Heart left ventricle (tissue), 16 donors: ENCODE measurements around the gene OAS3. TPM values are rescaled to one million over a fixed set of nuclear protein-coding genes. Genes with fewer than 3 reads are reported as not detected.

Experiments
- ATAC-seq, 4 donors: fragments of 200-7000 bp; cut with Tn5 transposase; one replicate each; pipeline ENCODE4 v1.9.1; 2020 to 2022; ENCODE audit warnings: moderate library complexity in 4 of 4, mild to moderate bottlenecking in 3 of 4, moderate number of reproducible peaks in 1 of 4
- DNase-seq, 5 donors: peaks; one replicate each; pipeline ENCODE4 v3.0.0-alpha.2; 2020
- H3K27ac ChIP-seq, 12 donors: fragments of 200-600 bp; sonication (generic) in 4 of 12; one replicate each; pipeline versions ENCODE4 v1.5.0 to v1.8.0; 2016 to 2022; ENCODE audit warnings: mild to moderate bottlenecking in 2 of 12
- H3K27me3 ChIP-seq, 9 donors: fragments of 200-600 bp; sonication (generic) in 2 of 9; one replicate each; pipeline versions ENCODE4 v1.5.1 to v1.8.0; 2016 to 2022; ENCODE audit warnings: mild to moderate bottlenecking in 3 of 9
- H3K36me3 ChIP-seq, 9 donors: fragments of 200-600 bp; sonication (generic) in 2 of 9; one replicate each; pipeline versions ENCODE4 v1.5.0 to v1.8.0; 2018 to 2022; ENCODE audit warnings: mild to moderate bottlenecking in 2 of 9
- H3K4me1 ChIP-seq, 12 donors: fragments of 200-600 bp; sonication (generic) in 4 of 12; one replicate each; pipeline versions ENCODE4 v1.5.0 to v1.8.0; 2016 to 2022; ENCODE audit warnings: mild to moderate bottlenecking in 3 of 12
- H3K4me3 ChIP-seq, 12 donors: fragments of 200-600 bp; sonication (generic) in 4 of 12; one replicate each; pipeline versions ENCODE4 v1.5.0 to v1.8.0; 2017 to 2022; ENCODE audit warnings: mild to moderate bottlenecking in 9 of 12, moderate library complexity in 4 of 12
- H3K9me3 ChIP-seq, 12 donors: fragments of 200-600 bp; sonication (generic) in 4 of 12; one replicate each; pipeline versions ENCODE4 v1.5.0 to v1.8.0; 2016 to 2022; ENCODE audit warnings: mild to moderate bottlenecking in 1 of 12
- CTCF ChIP-seq, 12 donors: fragments of 200-600 bp; sonication (generic) in 4 of 12; IDR thresholded peaks; one replicate each; pipeline versions ENCODE4 v1.5.0 to v1.8.0; 2018 to 2022; ENCODE audit warnings: antibody characterized with exemption in 12 of 12, mild to moderate bottlenecking in 5 of 12
- POLR2A ChIP-seq, 2 donors: fragments of 450-650 bp; IDR thresholded peaks; one replicate each; pipeline ENCODE4 v1.6.1; 2017; ENCODE audit warnings: antibody characterized with exemption in 2 of 2, mild to moderate bottlenecking in 2 of 2, moderate library complexity in 2 of 2
- WGBS, 4 donors: extraction: QIAGEN DNeasy Blood & Tissue Kit in 2 of 4; methylation state at CpG; one replicate each; pipeline versions ENCODE4 v1.1.5 to v1.1.7; 2013 to 2018; 5-methylcytosine and 5-hydroxymethylcytosine counted together
- intact Hi-C, 10 donors: fragments of 100-400 bp; cut with DNase I; formaldehyde crosslinking; loops; one replicate each; pipeline versions ENCODE4 v1.11.1 to v1.14.2; 2022
- polyA plus RNA-seq, 2 donors: library from polyadenylated mRNA; stranded (reverse); fragments of 200-250 nt; gene quantifications; one replicate each; pipeline ENCODE4 v1.2.3, GENCODE V29; 2013
- total RNA-seq, 9 donors: library from RNA; depleted of rRNA in 2 of 9; stranded (reverse); fragments of >200 nt in 2 of 9; fragmentation: NEBNext Ultra II Directional in 3 of 9; extraction: Animal tissue kit (Norgen Biotek cat#: 25700) in 3 of 9; gene quantifications; one replicate each; pipeline versions ENCODE4 v1.1.0 to v1.2.4, GENCODE V29; 2016 to 2023
- donor health status: ischemic (EF 13 %, LVEDD 7.1; RV severe dilation, severe dysfunction).
- donor health status: healthy with polysubstance abuse.
- donor health status: DM: no; HTN: yes; CAD: no.
- donor health status: DM: no; HTN: no; CAD: no.
- donor health status: ischemic (EF 25% LVEDD 6.9; RV normal size, moderate dysfunction).
- donor health status: ischemic (EF 25% LVEDD 5.7; RV mildly dilated, moderate dysfunction).
- donor health status: healthy.
- donor health status: DM: yes; HTN: yes; CAD: no.
- donor health status: ischemic (EF 35%, LVEDD 5.7; RV mildly dilated, moderate dysfunction).
- donor health status: nonischemic (EF 11% LVEDD 7.7; RV severe dilation, severe dysfunction).
- donor health status: DM: yes; HTN: yes; CAD: no.
- donor health status: PGD.
- donor health status: ischemic (EF 29% LVEDD 5.4; RV normal size, mild dysfunction).
- donor health status: nonischemic (EF 23%, LVEDD 6.1; RV moderate dilation, normal function).

Gene OAS3
- total and polyA plus RNA-seq, 11 donors, result 4.1 to 45.1 (median 7.5) TPM

- TF ChIP-seq CTCF (IDR thresholded peaks at IDR 0.05), result no peak
- intact Hi-C loops, result loop anchor here in 1 of 10 donors (10.0 kb wide), 1 partner anchor 66 kb away; the partner anchor contains the start of gene OAS1
- no peak for DNase-seq
- ATAC-seq, result no peak
- H3K36me3 ChIP-seq, result peaks cover 0 to 57% (median 34%) of the 10 kb centered on the region in 9 donors
- no peak overlapping the region for H3K4me3 ChIP-seq
- WGBS, 4 donors, result 80 to 91% (median 86%) methylated on average over 2 of the region's 2 CpGs
- H3K27ac ChIP-seq, result peak overlapping the region in 2 of 12 donors; percentile 9 to 21
- no peaks in the 10 kb centered on the region for H3K27me3 ChIP-seq
- peaks cover 0 to 14% (median 0%) of the 10 kb centered on the region in 12 donors for H3K4me1 ChIP-seq
- H3K9me3 ChIP-seq, result no peaks in the 10 kb centered on the region
Observed at GRCh38 chr12:112970391-112970790, 32.1 kb downstream of the OAS3 start.

- Histone ChIP-seq H3K4me1 (peaks cover 0 to 14% (median 0%) of the 10 kb centered on the region in 12 donors), H3K27ac (peak overlapping the region in 5 of 12 donors; percentile 9 to 74 (median 38)), H3K9me3 (no peaks in the 10 kb centered on the region), H3K36me3 (peaks cover 0 to 48% (median 27%) of the 10 kb centered on the region in 9 donors), H3K27me3 (no peaks in the 10 kb centered on the region), H3K4me3 (no peak overlapping the region)
- peak in 4 of 5 donors; percentile 26 to 49 (median 40) for DNase-seq
- WGBS, 4 donors, result 41 to 50% (median 46%) methylated on average over 5 of the region's 5 CpGs
- peak in 3 of 4 donors; percentile 31 to 83 (median 31) for ATAC-seq
- TF ChIP-seq POLR2A (IDR thresholded peaks at IDR 0.05) (no peak), CTCF (IDR thresholded peaks at IDR 0.05) (no peak)
- intact Hi-C loops, result loop anchor here in 1 of 10 donors (10.0 kb wide), 1 partner anchor 66 kb away; the partner anchor contains the start of gene OAS1
Observed at GRCh38 chr12:112971248-112971647, 33.0 kb downstream of the OAS3 start.

GRCh38 chr12:112973011-112973735 lies 34.9 kb downstream of the OAS3 start:
- Histone ChIP-seq H3K9me3 (no peaks in the 10 kb centered on the region), H3K27me3 (no peaks in the 10 kb centered on the region), H3K4me3 (no peak overlapping the region), H3K27ac (no peak overlapping the region), H3K36me3 (peaks cover 0 to 29% (median 9%) of the 10 kb centered on the region in 9 donors), H3K4me1 (peaks cover 0 to 22% (median 7%) of the 10 kb centered on the region in 12 donors)
- no peak for TF ChIP-seq POLR2A (IDR thresholded peaks at IDR 0.05)
- no peak for TF ChIP-seq CTCF (IDR thresholded peaks at IDR 0.05)
- intact Hi-C loops, result loop anchor here in 1 of 10 donors (10.0 kb wide), 1 partner anchor 68 kb away; the partner anchor contains the start of gene OAS1
- DNase-seq, result no peak
- ATAC-seq, result no peak
- 84 to 87% (median 86%) methylated on average over 4 of the region's 4 CpGs for WGBS, 4 donors

GRCh38 chr12:112973818-112974231 lies 35.6 kb downstream of the OAS3 start:
- Histone ChIP-seq H3K9me3 (no peaks in the 10 kb centered on the region), H3K4me1 (peaks cover 0 to 22% (median 7%) of the 10 kb centered on the region in 12 donors), H3K27me3 (no peaks in the 10 kb centered on the region), H3K36me3 (peaks cover 0 to 24% (median 8%) of the 10 kb centered on the region in 9 donors), H3K4me3 (no peak overlapping the region), H3K27ac (no peak overlapping the region)
- 22 to 37% (median 32%) methylated on average over 5 of the region's 5 CpGs for WGBS, 4 donors
- TF ChIP-seq CTCF (IDR thresholded peaks at IDR 0.05) (no peak), POLR2A (IDR thresholded peaks at IDR 0.05) (no peak)
- DNase-seq (no peak), ATAC-seq (peak in 2 of 4 donors; percentile 1 to 45)
- intact Hi-C loops, result loop anchor here in 1 of 10 donors (10.0 kb wide), 1 partner anchor 69 kb away; the partner anchor contains the start of gene OAS1
